Liver (tissue), 3 donors: ENCODE measurements around the gene GRIK2.

Source experiments
- ATF3 ChIP-seq: IDR thresholded peaks from 2 replicates; pipeline ENCODE4 v1.6.1; 2016; ENCODE audit warnings: antibody characterized with exemption
- EGR1 ChIP-seq, 2 donors: IDR thresholded peaks; 2 replicates each; pipeline ENCODE4 v1.6.1; 2016 to 2018; ENCODE audit warnings: antibody characterized with exemption in 2 of 2, low read depth in 2 of 2
- GABPA ChIP-seq, 2 donors: IDR thresholded peaks in 1 of 2; conservative IDR thresholded peaks in 1 of 2; 2 replicates each; pipeline ENCODE4 v1.6.1; 2016; ENCODE audit warnings: antibody characterized with exemption in 2 of 2, mild to moderate bottlenecking in 1 of 2, moderate library complexity in 1 of 2
- REST ChIP-seq: IDR thresholded peaks from 2 replicates; pipeline ENCODE4 v1.6.1; 2016; ENCODE audit warnings: antibody characterized with exemption, mild to moderate bottlenecking
- TAF1 ChIP-seq: conservative IDR thresholded peaks from 2 replicates; pipeline ENCODE4 v1.6.1; 2016; ENCODE audit warnings: antibody characterized with exemption, mild to moderate bottlenecking
- YY1 ChIP-seq: IDR thresholded peaks from 2 replicates; pipeline ENCODE4 v1.6.1; 2016; ENCODE audit warnings: antibody characterized with exemption, mild to moderate bottlenecking
- TF ChIP-seq, protein P1 (sequence below): IDR thresholded peaks from 2 replicates; pipeline ENCODE4 v1.6.1; 2016; ENCODE audit warnings: antibody characterized with exemption
- TF ChIP-seq, protein P2 (sequence below): fragments of 150-350 bp; IDR thresholded peaks from 2 replicates; pipeline ENCODE4 v1.5.1; 2017; ENCODE audit warnings: improper control_type of control experiment, low read depth, low read length; ENCODE audit not compliant: missing input control
- donor health status: healthy.
- donor health status: healthy.

DNA sequence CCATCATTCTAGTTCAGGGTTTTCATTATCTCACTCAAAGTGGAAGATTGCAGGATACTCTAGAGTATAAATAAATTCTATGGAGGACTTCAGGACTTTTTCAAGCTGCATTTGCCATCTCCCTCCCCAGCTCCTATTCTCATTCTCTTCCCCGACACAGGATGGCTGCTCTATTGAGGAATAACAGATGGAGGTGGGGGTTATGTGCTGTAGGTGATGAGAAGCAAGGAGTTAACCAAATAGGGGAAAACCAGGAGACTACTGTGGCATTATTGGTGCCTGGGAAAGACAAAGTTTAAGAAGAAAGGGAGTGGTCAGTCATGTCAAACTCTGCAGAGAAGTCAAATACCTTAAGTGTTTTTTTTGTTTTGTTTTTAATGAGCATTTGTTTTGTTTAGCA, 109.3 kb downstream of the GRIK2 start:
- TF ChIP-seq TAF1 (no peak), REST (no peak), GABPA (IDR thresholded peaks at IDR 0.05 in 1 of 2, conservative IDR thresholded peaks at IDR 0.05 in 1 of 2) (no peak), EGR1 (IDR thresholded peaks at IDR 0.05; ENCODE audit: low read depth in 2 of 2) (no peak), YY1 (no peak), ATF3 (no peak)
- TF ChIP-seq, protein P1, sequence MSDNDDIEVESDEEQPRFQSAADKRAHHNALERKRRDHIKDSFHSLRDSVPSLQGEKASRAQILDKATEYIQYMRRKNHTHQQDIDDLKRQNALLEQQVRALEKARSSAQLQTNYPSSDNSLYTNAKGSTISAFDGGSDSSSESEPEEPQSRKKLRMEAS, result no peak
- TF ChIP-seq, protein P2, sequence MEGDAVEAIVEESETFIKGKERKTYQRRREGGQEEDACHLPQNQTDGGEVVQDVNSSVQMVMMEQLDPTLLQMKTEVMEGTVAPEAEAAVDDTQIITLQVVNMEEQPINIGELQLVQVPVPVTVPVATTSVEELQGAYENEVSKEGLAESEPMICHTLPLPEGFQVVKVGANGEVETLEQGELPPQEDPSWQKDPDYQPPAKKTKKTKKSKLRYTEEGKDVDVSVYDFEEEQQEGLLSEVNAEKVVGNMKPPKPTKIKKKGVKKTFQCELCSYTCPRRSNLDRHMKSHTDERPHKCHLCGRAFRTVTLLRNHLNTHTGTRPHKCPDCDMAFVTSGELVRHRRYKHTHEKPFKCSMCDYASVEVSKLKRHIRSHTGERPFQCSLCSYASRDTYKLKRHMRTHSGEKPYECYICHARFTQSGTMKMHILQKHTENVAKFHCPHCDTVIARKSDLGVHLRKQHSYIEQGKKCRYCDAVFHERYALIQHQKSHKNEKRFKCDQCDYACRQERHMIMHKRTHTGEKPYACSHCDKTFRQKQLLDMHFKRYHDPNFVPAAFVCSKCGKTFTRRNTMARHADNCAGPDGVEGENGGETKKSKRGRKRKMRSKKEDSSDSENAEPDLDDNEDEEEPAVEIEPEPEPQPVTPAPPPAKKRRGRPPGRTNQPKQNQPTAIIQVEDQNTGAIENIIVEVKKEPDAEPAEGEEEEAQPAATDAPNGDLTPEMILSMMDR, result no peak
